Measurements from ENCODE around the gene AEN. TPM values are rescaled to one million over a fixed set of nuclear protein-coding genes. Genes with fewer than 3 reads are reported as not detected.
A peak's percentile ranks its signal among the peaks of the same experiment; 100 is the strongest.

The AEN gene
- total RNA-seq, 4 donors from 2014 or later = 16.1 to 19.2 (median 17.3) TPM

DNA sequence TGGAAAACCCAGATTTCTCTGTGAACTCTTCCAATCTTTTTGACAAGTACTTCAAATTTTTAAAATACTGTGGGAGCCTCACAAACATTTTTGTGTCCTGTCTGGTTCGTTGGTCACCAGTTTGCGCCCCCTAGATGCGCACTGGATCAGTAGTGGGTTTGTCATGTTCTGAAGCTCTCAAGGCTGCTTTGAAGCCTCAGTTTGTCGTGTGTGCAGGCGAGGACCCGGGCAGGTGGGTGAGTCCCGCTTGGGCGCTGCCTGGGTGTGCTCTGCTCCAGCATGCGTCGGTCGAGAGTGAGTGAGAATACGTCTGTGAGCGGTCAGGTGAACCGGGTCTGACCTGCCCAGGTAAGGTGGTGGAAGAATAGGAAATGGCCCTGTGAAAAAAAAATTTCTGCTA is 17.3 kb upstream of the AEN start:
- Histone ChIP-seq H3K4me3 (no peak overlapping the region), H3K27me3 (peaks cover 31 to 38% (median 37%) of the 10 kb centered on the region in 3 donors), H3K4me1 (peaks cover 2 to 16% of the 10 kb centered on the region in 2 donors), H3K27ac (no peak overlapping the region), H3K36me3 (no peaks in the 10 kb centered on the region), H3K9me3 (no peaks in the 10 kb centered on the region)
- intact Hi-C loops (cut with DNase I; ENCODE audit: low total_unique reads) = no loop called here
- TF ChIP-seq CTCF (IDR thresholded peaks at IDR 0.05 in 4 of 5, conservative IDR thresholded peaks at IDR 0.05 in 1 of 5) = no peak
- in situ Hi-C loops (cut with MboI; ENCODE audit: low sequenced_read_pairs in 4 of 4) = loop anchor here in 1 of 4 donors (25.0 kb wide), 1 partner anchor 117 kb away; no protein-coding TSS in a partner anchor
- no peak for DNase-seq
- ATAC-seq = no peak

DNA sequence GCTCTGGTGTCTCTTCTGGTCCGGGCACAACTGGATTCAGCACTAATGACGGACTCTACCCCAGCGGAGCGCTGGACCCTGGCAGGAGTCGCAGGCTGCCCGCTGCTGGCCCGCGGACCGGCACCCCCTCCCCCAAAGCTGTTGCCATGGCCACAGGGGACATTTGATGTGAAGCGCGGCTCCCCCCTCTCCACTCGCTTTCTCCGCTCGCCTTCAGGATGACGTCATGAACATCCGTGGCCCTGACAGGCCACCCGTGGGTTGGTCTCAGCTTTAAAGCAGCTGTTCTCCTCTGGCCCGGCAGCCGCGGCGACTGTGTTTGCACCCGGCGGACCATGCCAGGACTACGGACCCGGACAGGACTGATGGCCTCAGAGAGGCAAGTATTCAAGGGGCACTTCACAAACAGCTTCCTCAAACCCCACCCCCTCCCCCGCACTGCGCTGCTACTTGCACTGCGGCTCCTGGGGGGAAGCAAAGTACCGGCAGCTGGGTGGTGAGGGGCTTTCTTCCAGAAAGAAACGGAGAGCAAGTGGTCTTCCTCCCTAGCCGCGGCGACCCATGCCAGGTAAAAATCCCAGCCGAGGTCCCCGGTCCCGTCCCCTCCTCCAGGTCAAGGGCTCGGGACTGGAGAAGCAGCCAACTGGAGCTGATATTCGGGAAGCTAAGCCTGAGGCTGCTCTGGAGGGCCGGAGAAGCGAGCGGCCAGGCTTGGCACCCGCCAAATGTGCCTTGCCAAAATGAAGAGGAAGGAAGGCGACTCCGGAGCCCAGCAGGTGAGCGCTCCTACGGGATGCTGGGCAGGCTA is 16.6 kb upstream of the AEN start:
- DNase-seq (no peak), ATAC-seq (no peak)
- Histone ChIP-seq H3K4me3 (peak overlapping the region in 1 of 4 donors; percentile 5), H3K36me3 (no peaks in the 10 kb centered on the region), H3K27me3 (peaks cover 31 to 38% (median 37%) of the 10 kb centered on the region in 3 donors), H3K4me1 (peaks cover 2 to 16% of the 10 kb centered on the region in 2 donors), H3K27ac (no peak overlapping the region), H3K9me3 (no peaks in the 10 kb centered on the region)
- in situ Hi-C loops (cut with MboI; ENCODE audit: low sequenced_read_pairs in 4 of 4) = loop anchor here in 1 of 4 donors (25.0 kb wide), 1 partner anchor 117 kb away; no protein-coding TSS in a partner anchor
- intact Hi-C loops (cut with DNase I; ENCODE audit: low total_unique reads) = no loop called here
- TF ChIP-seq POLR2A (IDR thresholded peaks at IDR 0.05) (no peak), CTCF (IDR thresholded peaks at IDR 0.05 in 4 of 5, conservative IDR thresholded peaks at IDR 0.05 in 1 of 5) (no peak)

GRCh38 chr15:88605189-88606069 is 15.7 kb upstream of the AEN start:
- Histone ChIP-seq H3K9me3 (no peaks in the 10 kb centered on the region), H3K27me3 (peaks cover 31 to 38% (median 37%) of the 10 kb centered on the region in 3 donors), H3K4me3 (peak overlapping the region in 1 of 4 donors; percentile 3), H3K36me3 (no peaks in the 10 kb centered on the region), H3K27ac (no peak overlapping the region), H3K4me1 (peaks cover 2 to 16% of the 10 kb centered on the region in 2 donors)
- in situ Hi-C loops (cut with MboI; ENCODE audit: low sequenced_read_pairs in 4 of 4) = loop anchor here in 1 of 4 donors (25.0 kb wide), 1 partner anchor 118 kb away; no protein-coding TSS in a partner anchor
- no peak for TF ChIP-seq POLR2A (IDR thresholded peaks at IDR 0.05)
- no peak for TF ChIP-seq CTCF (IDR thresholded peaks at IDR 0.05 in 4 of 5, conservative IDR thresholded peaks at IDR 0.05 in 1 of 5)
- intact Hi-C loops (cut with DNase I; ENCODE audit: low total_unique reads) = no loop called here
- no peak for ATAC-seq
- no peak for DNase-seq

- no peak overlapping the region for H3K4me3 ChIP-seq
- TF ChIP-seq POLR2A (IDR thresholded peaks at IDR 0.05) = no peak
- no peak for TF ChIP-seq CTCF (IDR thresholded peaks at IDR 0.05 in 4 of 5, conservative IDR thresholded peaks at IDR 0.05 in 1 of 5)
- intact Hi-C loops (cut with DNase I; ENCODE audit: low total_unique reads) = no loop called here
- no peak for ATAC-seq
- H3K9me3 ChIP-seq = no peaks in the 10 kb centered on the region
- peaks cover 31 to 38% (median 37%) of the 10 kb centered on the region in 3 donors for H3K27me3 ChIP-seq
- no peak overlapping the region for H3K27ac ChIP-seq
- no peak for DNase-seq
- H3K4me1 ChIP-seq = peaks cover 2 to 16% of the 10 kb centered on the region in 2 donors
- no peaks in the 10 kb centered on the region for H3K36me3 ChIP-seq
- in situ Hi-C loops (cut with MboI; ENCODE audit: low sequenced_read_pairs in 4 of 4) = loop anchor here in 1 of 4 donors (25.0 kb wide), 1 partner anchor 119 kb away; no protein-coding TSS in a partner anchor
Observed at GRCh38 chr15:88606070-88606794, 14.9 kb upstream of the AEN start.

Data from gastrocnemius medialis (tissue), 4 donors.